ENCODE results near the gene TSPAN17.

TSPAN17 gene

DNA sequence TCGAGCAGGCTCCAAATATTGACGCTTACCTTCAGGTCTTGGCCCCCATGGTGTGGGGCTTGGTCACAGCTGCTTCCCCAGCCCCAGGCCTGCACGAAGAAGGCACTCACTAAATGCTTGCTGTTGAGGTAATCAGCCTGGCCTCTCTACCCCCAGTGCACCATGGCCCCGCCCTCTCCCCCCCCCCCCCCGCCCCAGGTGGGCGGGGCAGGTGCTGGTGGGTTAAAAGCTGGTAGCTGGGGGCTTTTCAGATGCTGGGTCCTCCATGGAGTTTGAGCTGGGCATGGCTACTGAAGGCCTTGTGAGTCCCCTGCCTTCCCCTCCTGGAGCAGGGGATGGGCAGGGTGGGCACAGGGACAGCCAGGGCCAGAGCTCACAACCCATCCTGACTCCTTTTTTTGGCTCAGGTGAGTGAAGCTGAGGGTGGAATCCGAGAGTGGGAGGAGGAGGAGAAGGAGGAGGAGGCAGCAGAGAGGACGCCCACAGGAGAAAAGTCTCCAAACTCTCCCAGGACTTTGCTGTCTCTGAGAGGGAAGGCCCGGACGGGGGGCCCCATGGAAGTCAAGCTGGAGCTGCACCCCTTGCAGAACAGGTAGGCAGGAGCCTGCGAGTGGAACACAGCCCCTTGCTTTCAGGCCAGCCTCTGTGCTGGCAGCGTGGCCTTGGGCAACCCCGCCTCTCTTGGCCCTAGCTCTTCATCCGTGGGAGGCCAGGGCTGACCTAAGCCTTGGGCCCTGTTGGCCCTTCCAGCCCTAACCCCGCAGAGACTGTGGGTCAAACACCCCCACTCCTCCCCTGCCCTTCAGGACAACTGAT is 4.4 kb upstream of the TSPAN17 start:
- no peak for DNase-seq (ENCODE audit: low read depth in 2 of 2)

DNA sequence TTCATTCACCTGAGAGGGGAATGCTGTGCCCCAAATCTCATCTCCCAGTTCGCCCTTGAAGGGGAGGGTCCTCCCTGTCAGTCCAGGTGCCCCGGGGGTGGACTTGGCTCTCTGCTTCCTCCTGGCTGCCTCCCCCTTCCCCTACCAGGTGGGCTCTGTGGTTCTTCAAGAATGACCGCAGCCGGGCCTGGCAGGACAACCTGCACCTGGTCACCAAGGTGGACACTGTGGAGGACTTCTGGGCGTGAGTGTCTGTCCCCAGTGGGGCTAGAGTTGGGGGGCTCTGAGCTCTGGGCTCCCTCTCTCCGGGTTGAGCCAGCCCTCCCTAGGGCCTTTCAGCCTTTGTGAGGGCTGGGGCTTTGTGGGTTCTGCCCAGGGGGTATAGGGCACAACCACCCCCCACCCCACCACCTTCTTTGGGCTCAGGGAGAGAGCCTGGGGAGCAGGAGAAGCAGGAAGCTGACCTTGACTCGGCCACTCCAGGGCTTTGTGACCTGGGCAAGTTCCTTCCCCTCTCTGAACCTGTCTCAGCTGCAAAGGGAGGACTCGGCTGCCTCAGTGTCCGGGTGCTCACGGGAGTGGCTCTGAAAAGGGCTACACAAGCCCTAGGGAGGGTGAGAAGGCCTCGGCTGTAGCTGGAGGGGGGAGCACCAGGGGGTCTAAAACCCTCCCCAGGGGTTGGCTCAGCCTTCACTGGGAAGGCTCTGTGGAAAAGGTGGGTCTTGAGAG is 3.6 kb upstream of the TSPAN17 start:
- DNase-seq (ENCODE audit: low read depth in 2 of 2), result no peak

- DNase-seq (ENCODE audit: low read depth in 2 of 2), result no peak
These were observed 3.0 kb upstream of the TSPAN17 start for GRCh38 chr5:176644294-176644693.

- DNase-seq (ENCODE audit: low read depth in 2 of 2), result no peak
These were observed 2.2 kb upstream of the TSPAN17 start for GRCh38 chr5:176644878-176645670.

- no peak for DNase-seq (ENCODE audit: low read depth in 2 of 2)
These were observed 1.1 kb upstream of the TSPAN17 start for GRCh38 chr5:176646049-176646706.

DNA sequence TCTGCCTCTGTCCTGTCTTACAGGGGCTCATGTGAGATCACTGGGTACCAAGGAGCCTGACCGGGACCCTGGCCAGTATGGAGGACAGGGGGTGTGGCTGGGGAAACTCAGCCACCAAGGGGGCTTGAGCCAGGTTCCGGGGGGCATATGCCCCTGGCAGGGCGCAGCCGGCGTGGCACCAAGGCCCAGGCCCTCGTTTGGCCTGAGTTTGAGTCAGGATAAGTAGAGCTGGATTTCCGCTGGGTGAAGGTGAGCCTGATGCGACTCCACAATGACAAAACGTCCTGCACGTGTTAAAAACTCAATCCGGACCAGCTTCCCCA is 616 bp upstream of the TSPAN17 start:
- DNase-seq (ENCODE audit: low read depth in 2 of 2), result no peak

GRCh38 chr5:176647843-176648473 is 674 bp downstream of the TSPAN17 start:
- no peak for DNase-seq (ENCODE audit: low read depth in 2 of 2)

- peak in 1 of 2 donors; percentile 23 for DNase-seq (ENCODE audit: low read depth in 2 of 2)
These were observed 1.4 kb downstream of the TSPAN17 start for GRCh38 chr5:176648474-176649194.

GRCh38 chr5:176650354-176650884 is 3.1 kb downstream of the TSPAN17 start:
- DNase-seq (ENCODE audit: low read depth in 2 of 2), result no peak

GRCh38 chr5:176651472-176651980 is 4.2 kb downstream of the TSPAN17 start:
- DNase-seq (ENCODE audit: low read depth in 2 of 2), result no peak

DNA sequence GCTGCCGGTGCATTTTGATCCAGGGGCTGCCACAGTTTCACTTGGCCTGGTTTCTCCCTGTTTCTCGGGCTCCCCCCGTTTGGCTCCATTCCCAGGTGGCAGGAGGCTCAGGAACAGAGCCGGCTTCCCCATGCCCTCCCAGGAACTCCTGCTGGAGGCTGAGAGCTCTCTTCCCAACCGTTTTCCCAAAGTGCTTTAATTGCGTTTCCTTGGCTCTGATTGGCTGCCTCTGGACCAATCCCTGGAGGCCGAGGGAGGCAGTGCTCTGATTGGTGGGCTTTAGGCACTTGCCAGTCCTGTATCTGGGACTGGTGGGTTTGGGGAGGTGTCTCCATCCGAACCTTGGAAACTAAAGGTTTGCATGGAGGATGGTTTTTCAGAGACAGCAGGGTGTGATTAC is 4.9 kb downstream of the TSPAN17 start:
- no peak for DNase-seq (ENCODE audit: low read depth in 2 of 2)

GRCh38 chr5:176653401-176654385 is 6.4 kb downstream of the TSPAN17 start:
- DNase-seq (ENCODE audit: low read depth in 2 of 2), result peak; percentile 79 to 90

DNA sequence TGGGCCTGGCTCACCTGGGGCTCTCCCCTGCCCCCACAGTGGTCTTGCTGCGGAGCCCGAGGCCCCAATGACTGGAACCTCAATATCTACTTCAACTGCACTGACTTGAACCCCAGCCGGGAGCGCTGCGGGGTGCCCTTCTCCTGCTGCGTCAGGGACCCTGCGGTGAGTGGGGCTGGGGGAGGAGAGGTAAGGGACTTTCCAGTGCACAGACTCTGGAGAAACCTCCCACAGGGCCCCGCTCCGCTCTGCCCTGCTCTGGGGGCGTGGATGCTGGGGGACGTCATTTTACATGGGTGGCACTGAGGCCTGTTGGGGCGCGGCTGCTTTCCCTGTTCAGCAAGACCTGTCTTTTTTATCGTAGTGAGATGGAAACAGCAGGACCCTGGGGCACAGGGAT is 7.6 kb downstream of the TSPAN17 start:
- DNase-seq (ENCODE audit: low read depth in 2 of 2), result peak in 1 of 2 donors; percentile 19

- no peak for DNase-seq (ENCODE audit: low read depth in 2 of 2)
These were observed 9.2 kb downstream of the TSPAN17 start for GRCh38 chr5:176656467-176656990.

GRCh38 chr5:176658007-176658599 is 10.8 kb downstream of the TSPAN17 start:
- DNase-seq (ENCODE audit: low read depth in 2 of 2), result peak in 1 of 2 donors; percentile 27

GRCh38 chr5:176658817-176659511 is 11.7 kb downstream of the TSPAN17 start:
- DNase-seq (ENCODE audit: low read depth in 2 of 2), result no peak

DNA sequence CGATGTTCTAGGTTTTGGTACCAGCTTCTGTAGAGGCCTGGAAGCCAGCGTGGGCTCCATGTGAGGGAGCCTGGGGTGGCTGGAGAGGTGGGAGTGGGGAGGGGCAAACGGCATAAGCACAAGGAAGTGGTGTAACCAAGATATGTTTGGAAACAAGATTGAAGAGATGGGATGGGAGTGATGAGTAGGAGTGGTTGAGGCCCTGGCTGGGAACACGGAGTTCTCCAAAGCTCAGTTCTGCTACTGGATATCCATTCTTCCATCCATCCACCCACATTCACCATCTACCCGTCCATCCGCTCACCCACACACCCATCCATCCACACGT is 12.2 kb downstream of the TSPAN17 start:
- no peak for DNase-seq (ENCODE audit: low read depth in 2 of 2)
